NCI-H146 treated with DMSO at 0.1 percent for 48 hours (cell line): Measurements from ENCODE around the gene CIROP.

Source experiments
- DNase-seq: peaks from one replicate; lab custom pipeline; 2025; ENCODE audit not compliant: unreplicated experiment; lab: John Stamatoyannopoulos, UW

The CIROP gene

GRCh38 chr14:23104591-23105347 is at the start of gene CIROP:
Gene CIROP, minus strand, starts transcription at chr14:23104989. Its CDS starts 69 bp downstream, at chr14:23104920.
- no peak for DNase-seq

DNA sequence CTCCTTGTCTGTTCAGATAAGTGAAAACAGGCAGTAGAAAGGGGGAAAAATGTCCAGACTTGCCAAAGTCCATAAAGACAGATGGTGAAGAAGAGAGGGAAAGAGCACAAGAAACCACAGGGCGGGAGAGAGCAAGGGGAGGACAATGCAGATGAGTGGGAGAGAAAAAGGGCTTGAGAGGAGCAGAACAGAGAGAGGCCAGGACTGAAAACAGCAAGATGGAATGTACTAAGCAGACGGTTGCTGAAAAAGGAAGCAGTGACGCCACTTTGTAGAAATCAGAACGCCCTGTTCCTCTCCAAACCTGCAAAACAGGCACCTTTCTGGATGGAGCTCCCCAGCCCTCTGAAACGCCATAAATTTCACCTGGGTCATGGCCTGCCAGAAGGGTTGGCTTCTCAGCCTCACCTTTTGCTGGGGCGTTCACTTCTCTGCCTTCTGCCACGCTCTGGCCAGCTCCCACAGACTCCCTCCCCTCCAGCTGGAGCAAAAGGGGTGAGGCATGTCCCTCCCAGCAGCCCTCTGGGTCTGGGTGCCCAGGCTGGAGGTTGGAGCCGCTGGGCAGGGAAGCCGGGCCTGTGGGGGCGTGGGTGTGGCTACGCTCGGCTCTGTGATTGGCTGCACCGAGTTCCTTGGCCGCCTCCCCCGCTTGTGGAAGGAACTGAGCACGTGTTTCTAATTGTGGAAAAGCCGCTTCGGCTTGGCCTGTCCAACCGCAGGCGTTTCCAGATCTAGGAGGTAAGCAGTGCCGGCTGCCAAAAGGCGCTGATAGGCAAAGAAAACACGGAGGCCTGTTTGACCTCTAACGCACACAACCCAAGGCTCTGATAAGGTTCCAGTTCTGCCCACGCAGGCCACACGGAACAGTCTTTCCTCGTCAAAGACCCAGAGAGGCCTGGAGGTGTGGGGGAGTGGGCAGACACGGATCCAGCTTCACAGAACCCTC is 49.3 kb upstream of the CIROP start:
- DNase-seq: no peak

DNA sequence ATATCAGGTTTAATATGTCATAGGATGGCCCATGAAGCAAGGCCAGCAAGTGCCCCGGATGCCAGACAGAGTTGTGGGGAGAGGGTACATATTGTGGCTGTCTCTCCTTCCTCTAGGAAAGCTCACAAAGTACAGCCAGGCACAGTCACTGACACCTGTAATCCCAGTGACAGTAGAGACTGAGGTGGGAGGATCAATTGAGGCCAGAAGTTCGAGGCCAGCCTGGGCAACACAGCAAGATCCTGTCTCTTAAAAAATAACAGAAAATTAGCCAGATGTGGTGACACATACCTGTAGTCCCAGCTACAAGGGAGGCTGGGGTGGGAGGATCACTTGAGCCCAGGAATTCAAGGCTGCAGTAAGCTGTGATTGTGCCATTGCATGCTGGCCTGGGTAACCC is 46.6 kb upstream of the CIROP start:
- DNase-seq: no peak

- no peak for DNase-seq
Measured at GRCh38 chr14:23149745-23150144, 45.0 kb upstream of the CIROP start.

DNA sequence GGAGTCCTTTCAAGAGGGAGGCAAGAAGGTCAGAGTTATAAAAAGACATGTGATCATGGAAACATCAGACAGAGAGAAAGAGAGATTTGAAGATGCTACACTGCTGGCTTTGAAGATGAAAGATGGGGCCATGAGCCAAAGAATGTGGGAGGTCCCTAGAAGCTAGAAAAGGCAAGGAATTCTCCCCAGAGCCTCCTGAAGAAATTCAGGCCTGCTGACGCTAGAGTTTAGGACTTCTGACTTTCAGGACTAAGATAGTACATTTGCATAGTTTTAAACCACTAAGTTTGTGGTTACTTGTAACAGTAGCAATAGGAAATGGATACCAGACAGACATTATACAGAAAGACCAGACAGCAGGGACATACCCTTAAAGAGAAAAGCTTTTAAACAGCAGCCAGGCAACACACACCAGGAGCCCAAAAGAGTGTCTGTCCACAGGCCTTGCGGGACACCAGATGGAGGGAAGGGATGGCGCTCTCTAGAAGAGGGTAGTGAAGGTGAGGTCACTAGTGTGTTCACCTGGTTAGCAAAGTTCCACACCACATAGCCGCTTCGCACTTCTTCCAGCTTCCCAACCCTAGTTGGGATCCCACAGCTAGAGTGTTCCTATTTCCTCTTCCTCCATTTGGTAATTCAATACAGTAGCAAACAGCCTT is 43.9 kb upstream of the CIROP start:
- no peak for DNase-seq

DNA sequence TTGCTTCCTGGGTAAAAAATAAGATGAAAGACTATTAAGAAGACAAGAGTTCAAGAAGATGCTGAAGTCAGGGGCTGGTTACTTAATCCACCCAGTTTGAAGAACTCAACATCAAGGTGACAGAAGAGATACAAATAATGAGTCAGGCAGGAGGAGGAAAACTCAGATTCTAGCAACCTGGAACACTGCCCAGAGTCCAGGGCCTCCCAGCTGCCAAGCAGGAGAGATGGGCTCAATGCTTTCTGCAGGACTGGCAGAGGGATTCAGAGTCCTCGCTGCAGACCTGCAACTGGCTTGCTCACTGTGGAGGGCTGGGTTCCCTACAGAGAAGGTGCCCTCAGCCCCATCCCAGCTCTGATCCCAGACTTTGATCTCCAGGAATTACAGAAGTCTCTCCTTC is 42.9 kb upstream of the CIROP start:
- DNase-seq: no peak

DNA sequence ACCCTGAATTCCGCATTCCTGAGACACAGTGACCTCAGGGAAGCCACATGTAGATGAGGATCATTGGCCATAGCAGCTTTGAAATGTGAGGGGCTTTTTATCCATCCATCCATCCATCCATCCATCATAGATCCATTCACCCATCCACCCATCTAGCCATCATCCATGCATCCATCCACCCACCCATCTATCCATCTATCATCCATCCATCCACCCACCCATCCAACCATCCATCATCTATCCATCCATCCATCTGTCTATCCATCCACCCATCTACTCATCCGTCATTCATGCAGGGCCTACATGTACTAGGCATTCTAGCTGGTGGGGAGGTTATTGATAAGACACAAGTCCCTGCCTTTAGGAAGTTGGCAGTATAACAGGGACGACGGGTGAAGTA is 42.2 kb upstream of the CIROP start:
- no peak for DNase-seq

- no peak for DNase-seq
Measured at GRCh38 chr14:23146351-23146910, 41.6 kb upstream of the CIROP start.

- DNase-seq: no peak
Measured at GRCh38 chr14:23145794-23146350, 41.1 kb upstream of the CIROP start.

GRCh38 chr14:23143911-23144310 is 39.1 kb upstream of the CIROP start:
- DNase-seq: no peak

- no peak for DNase-seq
Measured at GRCh38 chr14:23142826-23143225, 38.0 kb upstream of the CIROP start.

GRCh38 chr14:23141706-23142444 is 37.1 kb upstream of the CIROP start:
- DNase-seq: no peak

GRCh38 chr14:23140371-23140770 is 35.6 kb upstream of the CIROP start:
- DNase-seq: no peak

GRCh38 chr14:23139874-23140273 is 35.1 kb upstream of the CIROP start:
- no peak for DNase-seq

DNA sequence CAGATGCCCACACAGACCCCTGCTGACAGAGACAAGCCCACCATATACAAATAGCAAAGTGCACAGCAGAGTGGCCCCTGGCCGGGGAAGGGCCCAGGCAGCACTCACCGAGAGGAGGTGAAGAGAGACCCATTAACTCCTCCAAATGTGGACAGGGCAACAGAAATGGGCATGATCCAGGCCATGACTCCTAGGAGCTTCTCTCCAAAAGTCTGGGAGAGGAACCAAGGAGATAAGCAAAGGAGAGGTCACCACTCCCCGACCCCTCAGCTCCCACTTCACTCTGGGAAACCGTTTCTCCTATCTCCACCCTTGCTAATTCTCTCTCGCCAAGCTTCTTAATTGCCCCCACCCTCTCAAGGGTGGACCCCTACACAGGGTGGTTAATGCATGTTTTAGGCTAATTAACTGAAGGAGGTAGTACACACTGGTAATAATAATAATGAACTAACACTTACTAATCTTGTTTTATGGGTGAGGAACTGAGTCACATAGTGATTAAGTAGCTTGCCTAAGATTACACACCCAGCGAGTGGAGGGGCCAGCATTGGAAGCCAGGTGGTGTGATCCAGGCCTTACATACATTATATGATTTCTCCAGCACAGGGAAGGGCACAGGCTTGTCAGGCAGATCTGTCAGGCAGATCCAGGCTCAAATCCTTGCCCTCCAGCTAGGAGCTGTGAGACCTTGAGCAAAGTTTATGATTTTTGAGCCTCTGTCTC is 33.2 kb upstream of the CIROP start:
- DNase-seq: no peak

GRCh38 chr14:23137192-23137812 is 32.5 kb upstream of the CIROP start:
- no peak for DNase-seq

- no peak for DNase-seq
Measured at GRCh38 chr14:23136566-23137133, 31.9 kb upstream of the CIROP start.

- DNase-seq: no peak
Measured at GRCh38 chr14:23132970-23133369, 28.2 kb upstream of the CIROP start.

- DNase-seq: no peak
Measured at GRCh38 chr14:23131482-23131881, 26.7 kb upstream of the CIROP start.
